Measurements from ENCODE around the gene WDR88.
"Not testable (repeated sequence)": the region's sequence is repeated elsewhere in the genome, so short reads cannot be mapped to it uniquely, and the experiment has no call there.

WDR88 gene, protein sequence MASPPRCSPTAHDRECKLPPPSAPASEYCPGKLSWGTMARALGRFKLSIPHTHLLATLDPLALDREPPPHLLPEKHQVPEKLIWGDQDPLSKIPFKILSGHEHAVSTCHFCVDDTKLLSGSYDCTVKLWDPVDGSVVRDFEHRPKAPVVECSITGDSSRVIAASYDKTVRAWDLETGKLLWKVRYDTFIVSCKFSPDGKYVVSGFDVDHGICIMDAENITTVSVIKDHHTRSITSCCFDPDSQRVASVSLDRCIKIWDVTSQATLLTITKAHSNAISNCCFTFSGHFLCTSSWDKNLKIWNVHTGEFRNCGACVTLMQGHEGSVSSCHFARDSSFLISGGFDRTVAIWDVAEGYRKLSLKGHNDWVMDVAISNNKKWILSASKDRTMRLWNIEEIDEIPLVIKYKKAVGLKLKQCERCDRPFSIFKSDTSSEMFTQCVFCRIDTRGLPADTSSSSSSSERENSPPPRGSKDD

DNA sequence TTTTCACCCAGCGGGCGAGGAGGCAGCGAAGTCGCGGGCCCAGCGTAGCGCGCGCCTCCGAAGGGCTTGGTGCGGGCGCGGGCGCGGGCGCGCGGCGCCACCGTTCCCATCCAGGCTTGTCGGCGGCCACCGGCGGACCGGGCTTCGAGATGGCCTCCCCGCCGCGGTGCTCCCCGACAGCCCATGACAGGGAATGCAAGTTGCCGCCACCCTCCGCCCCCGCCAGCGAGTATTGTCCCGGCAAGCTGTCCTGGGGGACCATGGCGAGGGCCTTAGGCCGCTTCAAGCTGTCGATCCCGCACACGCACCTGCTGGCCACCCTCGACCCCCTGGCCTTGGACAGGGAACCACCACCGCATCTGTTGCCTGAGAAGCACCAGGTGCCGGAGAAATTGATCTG lies at the start of gene WDR88:
TSS of gene WDR88 (plus strand) at position 94 of the 400 bp plus-strand sequence. CDS start at position 150, 56 bp downstream.
- DNase-seq = no peak

- DNase-seq = no peak
These were observed 46.3 kb upstream of the WDR88 start for GRCh38 chr19:33085570-33086128.

DNA sequence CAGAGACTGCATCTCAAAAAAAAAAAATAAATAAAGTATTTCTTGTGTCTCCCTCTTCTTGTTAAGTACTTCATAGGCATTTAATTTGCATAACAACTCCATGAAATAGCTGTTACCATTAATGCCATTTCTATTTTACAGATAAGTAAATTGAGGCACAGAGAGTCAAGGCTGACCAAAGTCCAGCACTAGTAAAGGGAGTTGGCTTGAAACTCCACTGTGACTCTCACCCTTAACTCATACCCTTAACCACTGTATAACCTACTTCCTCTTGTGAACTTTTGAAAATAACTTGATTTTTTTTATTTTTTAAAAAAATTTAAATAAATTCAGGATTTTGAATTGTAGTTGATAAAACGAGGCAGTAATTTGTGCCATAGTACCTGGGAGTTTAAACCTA lies 45.0 kb upstream of the WDR88 start:
- no peak for DNase-seq

- DNase-seq = no peak
These were observed 42.9 kb upstream of the WDR88 start for GRCh38 chr19:33089010-33089409.

DNA sequence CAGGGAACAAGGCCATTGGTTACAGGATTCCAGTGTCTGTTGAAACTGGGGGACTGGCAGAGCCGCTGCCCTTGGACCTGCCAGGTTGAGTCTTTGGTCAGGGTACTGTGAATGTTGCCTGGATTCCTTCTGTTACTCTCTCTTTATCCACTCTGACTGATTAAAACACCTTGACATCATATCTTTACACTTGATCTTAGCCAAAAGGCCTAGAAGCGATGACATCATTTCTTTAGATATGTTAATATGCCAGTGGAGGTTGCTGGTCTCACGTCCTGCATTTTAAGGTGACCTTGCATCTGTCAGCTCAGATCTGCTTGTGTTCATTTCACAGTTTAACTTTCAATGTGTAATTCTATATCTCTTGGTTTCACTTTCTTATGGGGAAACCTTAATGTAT lies 41.7 kb upstream of the WDR88 start:
- DNase-seq = no peak

DNA sequence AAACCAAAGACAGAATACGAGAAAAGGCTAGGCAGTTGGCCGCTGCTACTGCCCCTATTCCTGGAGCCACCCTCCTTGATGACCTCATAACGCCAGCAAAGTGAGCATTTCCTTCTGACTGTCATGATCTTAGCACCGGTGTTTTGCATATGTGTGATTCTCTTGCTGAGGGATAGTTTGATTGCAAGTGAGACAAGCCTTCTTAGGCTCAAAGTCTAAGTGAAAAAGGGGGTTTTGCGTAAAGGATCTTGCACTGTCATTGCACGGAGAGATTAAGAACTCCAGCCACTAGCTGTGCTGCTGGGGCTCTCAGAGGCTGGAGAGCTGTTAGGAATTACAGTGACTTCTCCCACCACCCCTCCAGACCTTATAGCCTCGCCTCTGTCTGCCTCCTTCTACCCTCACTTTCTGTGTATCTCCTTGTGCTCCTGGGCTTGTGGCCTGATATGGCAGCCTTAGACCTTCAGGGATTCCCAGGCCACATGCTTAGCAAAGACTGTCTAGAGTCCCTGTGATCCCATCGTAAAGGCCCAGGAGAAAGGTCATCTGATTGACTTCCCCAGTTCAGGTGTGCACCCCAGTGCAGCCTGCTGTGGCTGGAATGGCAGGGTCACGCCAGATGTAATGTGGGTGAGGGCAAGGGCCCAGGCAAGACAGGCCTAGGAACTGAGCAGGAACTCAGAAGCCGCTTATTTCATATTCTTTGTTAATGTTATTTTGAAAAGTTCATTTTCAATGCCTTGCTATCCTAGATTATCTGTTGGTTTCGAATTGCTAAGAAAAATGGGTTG lies 38.3 kb upstream of the WDR88 start:
- no peak for DNase-seq

GRCh38 chr19:33094436-33095067 lies 37.4 kb upstream of the WDR88 start:
- no peak for DNase-seq

DNA sequence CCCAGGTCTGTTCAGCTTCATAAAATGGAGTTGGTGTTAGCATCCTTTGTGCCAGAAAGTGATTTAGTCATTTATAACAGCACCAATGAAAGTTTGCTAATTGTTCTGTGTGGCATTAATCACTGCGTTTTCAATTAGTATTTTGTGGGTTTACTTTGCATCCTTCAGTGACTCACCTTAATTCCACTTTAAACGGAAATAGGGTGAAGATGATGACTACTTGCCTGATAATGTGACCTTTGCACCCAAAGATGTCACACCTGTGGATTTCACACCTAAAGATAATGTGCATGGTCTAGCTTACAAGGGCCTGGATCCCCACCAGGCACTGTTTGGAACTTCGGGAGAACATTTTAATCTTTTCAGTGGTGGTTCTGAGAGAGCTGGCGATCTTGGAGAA lies 35.9 kb upstream of the WDR88 start:
- DNase-seq = no peak

- DNase-seq = no peak
These were observed 33.8 kb upstream of the WDR88 start for GRCh38 chr19:33098055-33098534.

- DNase-seq = no peak
These were observed 30.8 kb upstream of the WDR88 start for GRCh38 chr19:33100894-33101644.

DNA sequence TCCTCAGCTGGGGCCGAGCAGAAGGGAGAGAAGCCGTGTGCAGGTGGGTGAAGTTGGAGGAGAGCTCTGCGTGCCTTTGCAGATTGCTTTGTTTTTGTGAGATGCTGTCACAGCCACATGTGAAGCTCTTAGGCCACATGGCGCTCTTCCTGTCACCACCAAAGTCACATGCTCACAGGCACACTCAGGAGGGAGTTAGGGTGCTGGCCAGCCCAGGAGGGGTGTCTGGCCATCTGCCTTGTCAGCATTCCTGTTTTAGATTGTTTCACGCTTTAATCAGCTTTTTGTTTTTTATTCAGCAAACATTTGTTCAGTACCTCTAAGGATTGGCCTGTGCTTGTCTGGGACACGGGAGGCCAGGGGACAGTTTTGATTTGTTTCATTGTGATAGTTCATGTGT lies 29.0 kb upstream of the WDR88 start:
- no peak for DNase-seq

- DNase-seq = no peak
These were observed 23.8 kb upstream of the WDR88 start for GRCh38 chr19:33108161-33108560.

DNA sequence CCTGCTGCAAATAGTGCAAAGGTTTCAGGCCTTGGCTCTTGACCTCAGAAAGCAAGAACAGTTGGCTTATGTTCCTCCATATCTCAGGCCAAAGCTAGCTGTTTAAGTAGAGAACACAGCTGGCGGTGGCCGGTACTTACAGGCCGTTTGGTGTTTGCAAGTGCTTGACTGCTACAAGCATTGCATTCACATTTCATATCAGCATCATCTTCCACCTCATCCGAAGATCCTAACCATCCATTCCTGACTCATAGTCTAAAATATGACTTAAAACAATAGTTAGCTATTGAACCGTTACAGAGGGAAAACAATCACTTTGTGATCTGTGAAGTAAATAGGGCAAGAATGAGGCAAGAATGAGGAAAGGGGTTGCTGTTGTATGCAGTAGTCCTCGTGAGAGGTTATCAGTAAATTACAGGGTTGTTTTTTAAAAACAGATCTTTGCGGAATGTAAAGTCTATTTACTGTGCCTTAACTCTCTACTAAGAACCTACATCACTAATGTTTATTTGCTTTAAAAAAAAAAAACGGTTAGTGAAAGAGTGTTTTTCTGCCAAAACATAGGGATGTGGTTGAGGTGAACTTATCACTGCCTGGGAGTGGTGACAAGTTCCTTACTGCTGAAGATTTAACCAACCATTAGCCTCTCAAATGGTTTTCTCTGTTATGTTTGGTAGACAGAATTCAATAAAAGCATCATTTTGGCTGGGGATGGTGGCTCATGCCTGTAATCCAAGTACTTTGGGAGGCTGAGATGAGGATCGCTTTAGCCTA lies 21.6 kb upstream of the WDR88 start:
- no peak for DNase-seq

DNA sequence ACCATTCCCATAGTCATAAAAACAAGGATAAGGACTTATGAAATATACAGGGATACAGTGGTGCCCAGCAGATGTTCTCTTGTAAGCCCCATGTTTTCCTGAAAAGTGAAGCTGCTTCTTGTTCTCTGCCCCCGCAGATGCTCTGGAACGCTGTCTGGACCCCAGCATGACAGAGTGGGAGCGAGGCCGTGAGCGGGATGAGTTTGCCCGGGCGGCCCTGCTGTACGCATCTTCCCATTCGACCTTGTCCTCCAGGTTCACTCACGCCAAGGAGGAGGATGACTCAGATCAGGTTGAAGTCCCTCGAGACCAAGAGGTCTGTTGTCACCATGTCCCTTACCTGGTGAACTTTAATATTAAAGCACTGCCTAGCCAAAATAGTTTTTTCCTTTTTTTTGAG lies 20.3 kb upstream of the WDR88 start:
- DNase-seq = no peak

DNA sequence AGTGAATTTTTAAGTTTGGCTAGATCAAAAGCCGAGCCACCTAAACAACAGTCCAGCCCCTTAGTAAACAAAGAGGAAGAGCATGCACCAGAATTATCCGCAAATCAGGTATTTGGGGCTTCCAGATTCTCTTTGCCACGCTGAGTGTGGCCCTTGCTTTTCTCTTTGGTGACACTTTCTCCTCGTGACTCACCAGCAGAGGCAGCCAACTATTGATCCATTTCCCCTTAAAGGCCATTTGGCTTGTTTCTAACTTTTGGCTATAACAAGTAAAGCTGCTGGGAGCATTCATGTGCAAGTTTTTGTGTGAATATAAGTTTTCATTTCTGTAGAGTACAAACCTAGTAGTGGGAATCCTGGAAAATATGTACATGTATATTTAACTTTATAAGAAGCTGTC lies 17.6 kb upstream of the WDR88 start:
- DNase-seq = no peak

- DNase-seq = no peak
These were observed 14.4 kb upstream of the WDR88 start for GRCh38 chr19:33117501-33117900.

GRCh38 chr19:33118643-33119042 lies 13.3 kb upstream of the WDR88 start:
- no peak for DNase-seq

- no peak for DNase-seq
These were observed 7.5 kb upstream of the WDR88 start for GRCh38 chr19:33124207-33125098.

- peak; percentile 45 for DNase-seq
These were observed 6.0 kb upstream of the WDR88 start for GRCh38 chr19:33125929-33126388.

GRCh38 chr19:33126712-33127111 lies 5.2 kb upstream of the WDR88 start:
- DNase-seq = not testable (repeated sequence)

Data from activated CD4-positive, alpha-beta T cell treated with anti-CD3 and anti-CD28 coated beads, Interleukin-2, amount 50 U/mL, for 1 hour (primary cell).